Thyroid gland (tissue), 4 donors: ENCODE data around the gene OR11H1.
"Not testable (repeated sequence)": the region's sequence is repeated elsewhere in the genome, so short reads cannot be mapped to it uniquely, and the experiment has no call there.

Experiments
- POLR2A ChIP-seq, 2 donors: fragments of 450-650 bp; IDR thresholded peaks; one replicate each; pipeline ENCODE4 v1.6.1; 2017; ENCODE audit warnings: antibody characterized with exemption in 2 of 2, mild to moderate bottlenecking in 2 of 2, moderate library complexity in 1 of 2
- TF ChIP-seq, protein P1 (sequence below), 6 experiments: fragments of 200-600 bp in 3 of 6; fragments of 450-650 bp in 3 of 6; sonication (generic) in 3 of 6; IDR thresholded peaks; one replicate each; pipeline ENCODE4 v1.5.1; 2016 to 2019; ENCODE audit warnings: antibody characterized with exemption in 6 of 6, mild to moderate bottlenecking in 2 of 6, inconsistent platforms in 1 of 6, moderate library complexity in 1 of 6

- not testable (repeated sequence) for TF ChIP-seq POLR2A (IDR thresholded peaks at IDR 0.05)
- TF ChIP-seq, protein P1, sequence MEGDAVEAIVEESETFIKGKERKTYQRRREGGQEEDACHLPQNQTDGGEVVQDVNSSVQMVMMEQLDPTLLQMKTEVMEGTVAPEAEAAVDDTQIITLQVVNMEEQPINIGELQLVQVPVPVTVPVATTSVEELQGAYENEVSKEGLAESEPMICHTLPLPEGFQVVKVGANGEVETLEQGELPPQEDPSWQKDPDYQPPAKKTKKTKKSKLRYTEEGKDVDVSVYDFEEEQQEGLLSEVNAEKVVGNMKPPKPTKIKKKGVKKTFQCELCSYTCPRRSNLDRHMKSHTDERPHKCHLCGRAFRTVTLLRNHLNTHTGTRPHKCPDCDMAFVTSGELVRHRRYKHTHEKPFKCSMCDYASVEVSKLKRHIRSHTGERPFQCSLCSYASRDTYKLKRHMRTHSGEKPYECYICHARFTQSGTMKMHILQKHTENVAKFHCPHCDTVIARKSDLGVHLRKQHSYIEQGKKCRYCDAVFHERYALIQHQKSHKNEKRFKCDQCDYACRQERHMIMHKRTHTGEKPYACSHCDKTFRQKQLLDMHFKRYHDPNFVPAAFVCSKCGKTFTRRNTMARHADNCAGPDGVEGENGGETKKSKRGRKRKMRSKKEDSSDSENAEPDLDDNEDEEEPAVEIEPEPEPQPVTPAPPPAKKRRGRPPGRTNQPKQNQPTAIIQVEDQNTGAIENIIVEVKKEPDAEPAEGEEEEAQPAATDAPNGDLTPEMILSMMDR (IDR thresholded peaks at IDR 0.05), result not testable (repeated sequence)
Measured at GRCh38 chr22:15515896-15516295, 12.1 kb upstream of the OR11H1 start.
